ACC112 (cell line): ENCODE results near the gene GOLGA7B.
"Not testable (repeated sequence)": the region's sequence is repeated elsewhere in the genome, so short reads cannot be mapped to it uniquely, and the experiment has no call there.

Source experiments
- H2AFZ ChIP-seq: fragments of 200-600 bp; sonication (generic); one replicate; pipeline ENCODE4 v1.6.0; 2017; ENCODE audit warnings: antibody characterized with exemption, low read length; ENCODE audit not compliant: unreplicated experiment
- H3K27ac ChIP-seq: fragments of 200-600 bp; sonication (generic); 2 replicates; pipeline ENCODE4 v1.5.1; 2014; ENCODE audit warnings: low read depth, mild to moderate bottlenecking, antibody characterized with exemption, low read length, moderate library complexity
- H3K27me3 ChIP-seq: fragments of 200-600 bp; sonication (generic); 2 replicates; pipeline ENCODE4 v1.6.1; 2014; ENCODE audit warnings: mild to moderate bottlenecking, antibody characterized with exemption, low read length, moderate library complexity, mixed read lengths; ENCODE audit not compliant: insufficient read depth
- H3K36me3 ChIP-seq: fragments of 200-600 bp; sonication (generic); 2 replicates; pipeline ENCODE4 v1.6.1; 2016; ENCODE audit warnings: mild to moderate bottlenecking, antibody characterized with exemption, low read length, moderate library complexity, mixed read lengths; ENCODE audit not compliant: insufficient read depth
- H3K4me1 ChIP-seq: fragments of 200-600 bp; sonication (generic); one replicate; pipeline ENCODE4 v1.6.1; 2016; ENCODE audit warnings: low read length, mixed read lengths; ENCODE audit not compliant: insufficient read depth, unreplicated experiment, control insufficient read depth
- H3K4me3 ChIP-seq: fragments of 200-600 bp; sonication (generic); 2 replicates; pipeline ENCODE4 v1.5.1; 2014; ENCODE audit warnings: mild to moderate bottlenecking, low read depth, low read length
- H3K79me2 ChIP-seq: fragments of 200-600 bp; sonication (generic); one replicate; pipeline ENCODE4 v1.6.0; 2016; ENCODE audit warnings: low read length; ENCODE audit not compliant: control insufficient read depth, unreplicated experiment, insufficient read depth

The GOLGA7B gene

DNA sequence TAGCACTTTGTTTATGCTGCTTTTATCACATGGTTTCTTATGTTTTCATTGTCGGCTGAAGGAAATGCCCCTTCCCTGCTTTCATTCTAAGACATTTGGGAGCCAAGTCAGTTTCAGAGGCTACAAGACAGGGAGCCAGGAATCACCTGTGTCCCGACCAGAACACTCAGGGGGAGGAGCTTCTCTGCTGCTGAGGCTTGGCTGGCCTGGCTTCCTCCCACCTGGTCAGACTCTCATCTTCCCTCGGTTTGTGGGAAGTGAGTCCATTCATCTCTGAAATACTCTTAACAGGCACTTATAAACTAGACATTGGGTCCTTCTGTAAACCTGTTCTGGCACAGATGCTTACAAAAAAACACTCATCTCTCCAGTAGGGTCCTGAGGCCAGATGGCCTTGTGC, 19.6 kb upstream of the GOLGA7B start:
- Histone ChIP-seq H3K27ac (no peak overlapping the region), H3K4me3 (no peak overlapping the region), H3K36me3 (no peaks in the 10 kb centered on the region), H3K79me2 (no peaks in the 10 kb centered on the region), H3K4me1 (peaks cover 13% of the 10 kb centered on the region), H2AFZ (no peak overlapping the region), H3K27me3 (peaks cover 31% of the 10 kb centered on the region)

- no peak overlapping the region for H3K4me3 ChIP-seq
- H2AFZ ChIP-seq: no peak overlapping the region
- H3K36me3 ChIP-seq: no peaks in the 10 kb centered on the region
- H3K4me1 ChIP-seq: peaks cover 13% of the 10 kb centered on the region
- H3K79me2 ChIP-seq: no peaks in the 10 kb centered on the region
- H3K27me3 ChIP-seq: peaks cover 34% of the 10 kb centered on the region
- no peak overlapping the region for H3K27ac ChIP-seq
Measured at GRCh38 chr10:97831259-97831658, 18.4 kb upstream of the GOLGA7B start.

GRCh38 chr10:97836446-97836845, 13.2 kb upstream of the GOLGA7B start:
- no peak overlapping the region for H3K27ac ChIP-seq
- H3K4me3 ChIP-seq: no peak overlapping the region
- peaks cover 12% of the 10 kb centered on the region for H3K4me1 ChIP-seq
- peaks cover 48% of the 10 kb centered on the region for H3K27me3 ChIP-seq
- H2AFZ ChIP-seq: no peak overlapping the region
- H3K36me3 ChIP-seq: no peaks in the 10 kb centered on the region
- no peaks in the 10 kb centered on the region for H3K79me2 ChIP-seq

GRCh38 chr10:97838091-97838490, 11.6 kb upstream of the GOLGA7B start:
- Histone ChIP-seq H3K4me1 (peaks cover 17% of the 10 kb centered on the region), H2AFZ (no peak overlapping the region), H3K4me3 (no peak overlapping the region), H3K27me3 (peaks cover 41% of the 10 kb centered on the region), H3K27ac (no peak overlapping the region), H3K79me2 (no peaks in the 10 kb centered on the region), H3K36me3 (no peaks in the 10 kb centered on the region)

DNA sequence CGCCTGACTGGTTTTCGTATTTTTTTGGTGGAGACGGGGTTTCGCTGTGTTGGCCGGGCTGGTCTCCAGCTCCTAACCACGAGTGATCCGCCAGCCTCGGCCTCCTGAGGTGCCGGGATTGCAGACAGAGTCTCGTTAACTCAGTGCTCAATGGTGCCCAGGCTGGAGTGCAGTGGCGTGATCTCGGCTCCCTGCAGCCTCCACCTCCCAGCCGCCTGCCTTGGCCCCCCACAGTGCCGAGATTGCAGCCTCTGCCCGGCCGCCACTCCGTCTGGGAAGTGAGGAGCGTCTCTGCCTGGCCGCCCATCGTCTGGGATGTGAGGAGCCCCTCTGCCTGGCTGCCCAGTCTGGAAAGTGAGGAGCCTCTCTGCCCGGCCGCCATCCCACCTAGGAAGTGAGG, 8.5 kb upstream of the GOLGA7B start:
- H3K4me3 ChIP-seq, H3K79me2 ChIP-seq, H3K36me3 ChIP-seq, H2AFZ ChIP-seq, H3K27ac ChIP-seq: not testable (repeated sequence)
- Histone ChIP-seq H3K4me1 (peaks cover 20% of the 10 kb centered on the region), H3K27me3 (peaks cover 31% of the 10 kb centered on the region)

DNA sequence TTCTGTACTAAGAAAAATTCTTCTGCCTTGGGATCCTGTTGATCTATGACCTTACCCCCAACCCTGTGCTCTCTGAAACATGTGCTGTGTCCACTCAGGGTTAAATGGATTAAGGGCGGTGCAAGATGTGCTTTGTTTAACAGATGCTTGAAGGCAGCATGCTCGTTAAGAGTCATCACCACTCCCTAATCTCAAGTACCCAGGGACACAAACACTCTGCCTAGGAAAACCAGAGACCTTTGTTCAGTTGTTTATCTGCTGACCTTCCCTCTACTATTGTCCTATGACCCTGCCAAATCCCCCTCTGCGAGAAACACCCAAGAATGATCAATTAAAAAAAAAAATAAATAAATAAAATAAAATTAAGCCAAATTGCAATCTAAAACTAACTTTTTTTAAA, 7.5 kb upstream of the GOLGA7B start:
- H3K27ac ChIP-seq, H3K36me3 ChIP-seq, H2AFZ ChIP-seq, H3K79me2 ChIP-seq, H3K4me3 ChIP-seq: not testable (repeated sequence)
- Histone ChIP-seq H3K4me1 (peaks cover 20% of the 10 kb centered on the region), H3K27me3 (peaks cover 36% of the 10 kb centered on the region)

DNA sequence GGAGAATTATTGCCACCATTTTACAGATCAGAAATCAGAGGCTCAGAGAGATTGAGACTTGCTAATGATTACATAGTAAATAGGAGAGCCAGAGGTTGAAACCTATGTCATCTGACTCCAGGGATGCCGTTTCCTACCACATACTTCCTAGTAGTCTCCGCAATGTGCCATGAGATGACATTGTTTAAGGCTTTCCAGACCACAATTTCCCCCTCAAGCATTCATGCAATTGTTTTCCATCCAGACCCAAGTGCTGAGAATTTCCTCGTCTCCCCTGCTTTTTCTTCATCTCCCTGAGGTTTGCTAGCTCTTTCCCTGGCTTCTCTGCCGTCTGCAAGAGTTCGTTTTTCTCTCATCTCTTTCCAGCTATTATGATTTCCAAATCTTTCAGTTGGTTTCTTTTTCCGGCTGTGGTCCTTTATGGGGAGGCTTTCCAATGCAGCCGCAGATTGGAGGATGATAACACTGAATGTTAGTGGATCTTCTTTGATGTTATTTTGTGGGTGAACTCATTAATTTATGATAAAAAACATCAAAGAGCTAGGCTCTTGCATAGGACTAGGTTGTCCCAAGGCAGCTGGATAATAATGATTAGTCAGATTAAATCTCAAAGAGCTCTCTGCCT, 6.9 kb upstream of the GOLGA7B start:
- Histone ChIP-seq H3K36me3 (no peaks in the 10 kb centered on the region), H3K4me1 (peaks cover 20% of the 10 kb centered on the region), H3K27me3 (peaks cover 34% of the 10 kb centered on the region), H2AFZ (no peak overlapping the region), H3K79me2 (no peaks in the 10 kb centered on the region), H3K4me3 (peak overlapping the region; percentile 56), H3K27ac (0 out of 2 replicates have a peak overlapping the region, but pooled peaks have one; percentile 15)

DNA sequence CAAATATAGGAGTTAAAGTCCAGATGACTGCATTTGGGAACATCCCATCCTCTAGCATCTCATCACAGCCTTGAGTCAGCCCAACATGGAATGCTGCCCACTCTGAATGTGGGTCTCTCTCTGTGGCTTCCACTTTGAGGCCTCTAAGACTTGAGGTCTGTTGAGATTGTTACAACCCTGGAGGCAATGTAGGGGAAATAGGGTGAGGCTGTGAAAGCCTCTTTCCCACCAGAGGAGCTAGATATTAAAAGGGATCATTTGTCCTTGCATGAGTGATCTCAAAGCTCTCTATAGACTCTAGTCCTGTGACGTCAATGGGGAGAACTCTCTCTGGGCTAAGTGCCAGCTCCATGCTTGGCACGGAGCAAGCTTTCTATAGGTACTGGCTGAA, 6.4 kb upstream of the GOLGA7B start:
- Histone ChIP-seq H3K27me3 (peaks cover 33% of the 10 kb centered on the region), H3K36me3 (no peaks in the 10 kb centered on the region)

GRCh38 chr10:97843972-97844371, 5.7 kb upstream of the GOLGA7B start:
- not testable (repeated sequence) for H3K4me3 ChIP-seq, H3K79me2 ChIP-seq, H2AFZ ChIP-seq, H3K36me3 ChIP-seq, H3K27ac ChIP-seq
- H3K27me3 ChIP-seq: peaks cover 36% of the 10 kb centered on the region
- H3K4me1 ChIP-seq: peaks cover 20% of the 10 kb centered on the region

More for the DNA sequence above, 6.4 kb upstream of the GOLGA7B start:
- no peak overlapping the region for H2AFZ ChIP-seq
- H3K4me3 ChIP-seq: no peak overlapping the region
- no peaks in the 10 kb centered on the region for H3K79me2 ChIP-seq
- H3K4me1 ChIP-seq: peaks cover 20% of the 10 kb centered on the region
- H3K27ac ChIP-seq: 0 out of 2 replicates have a peak overlapping the region, but pooled peaks have one; percentile 15

DNA sequence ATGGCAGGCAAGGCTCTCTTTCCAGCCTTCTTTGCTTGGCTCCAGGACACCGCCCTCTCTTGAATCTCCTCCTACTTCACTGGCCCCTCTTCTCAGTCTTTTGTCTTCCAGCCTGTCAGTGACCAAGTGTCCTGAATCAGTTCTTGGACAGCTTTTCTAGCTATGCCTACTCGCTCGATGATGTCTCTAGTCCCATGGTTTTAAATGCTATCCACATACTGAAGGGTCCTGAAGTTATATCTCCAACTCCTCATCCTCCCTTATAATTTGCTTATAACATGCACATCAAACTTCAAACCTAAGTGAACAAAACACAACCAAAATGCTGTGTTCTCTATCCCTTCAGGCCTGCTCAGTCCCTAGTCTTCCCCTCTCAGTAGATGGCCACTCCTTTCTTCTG, 5.0 kb upstream of the GOLGA7B start:
- Histone ChIP-seq H3K4me3 (no peak overlapping the region), H3K79me2 (no peaks in the 10 kb centered on the region), H3K27me3 (peaks cover 39% of the 10 kb centered on the region), H3K36me3 (no peaks in the 10 kb centered on the region), H3K4me1 (peaks cover 20% of the 10 kb centered on the region), H2AFZ (no peak overlapping the region), H3K27ac (no peak overlapping the region)

DNA sequence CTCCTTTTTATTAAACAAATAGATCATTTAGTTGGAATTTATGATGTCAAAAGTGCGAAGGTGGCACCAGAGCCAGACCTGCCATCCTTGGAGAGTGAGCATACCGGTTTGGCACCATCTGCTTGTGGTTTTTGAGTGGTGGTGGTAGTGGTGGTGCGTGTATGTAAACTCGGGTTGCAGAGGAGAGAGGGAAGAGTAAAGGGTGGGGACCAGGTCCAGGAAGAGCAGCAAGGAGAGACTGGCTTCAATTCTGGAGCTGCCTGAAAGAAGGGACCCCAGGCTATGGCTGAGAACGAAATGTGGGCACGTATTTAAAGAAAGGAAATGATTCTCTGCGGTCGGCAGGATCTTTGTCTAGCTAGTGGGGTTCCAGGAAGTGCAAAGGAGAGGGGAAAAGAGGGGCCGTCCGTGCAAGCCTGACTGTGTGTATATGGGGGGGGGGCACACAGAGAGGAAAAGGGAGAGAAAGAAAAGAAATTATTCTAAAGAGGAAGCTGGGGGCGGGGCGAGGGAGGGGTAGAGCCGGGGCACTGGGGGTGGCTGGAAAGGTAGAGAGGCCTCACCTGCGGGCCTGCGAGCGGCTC, 448 bp upstream of the GOLGA7B start:
- Histone ChIP-seq H2AFZ (no peak overlapping the region), H3K4me1 (no peaks in the 10 kb centered on the region), H3K4me3 (peak overlapping the region; percentile 71), H3K79me2 (no peaks in the 10 kb centered on the region), H3K27ac (no peak overlapping the region), H3K36me3 (no peaks in the 10 kb centered on the region), H3K27me3 (peaks cover 65% of the 10 kb centered on the region)
